HG03432 (cell line): ENCODE measurements around the gene MARCHF6.
A peak's percentile ranks its signal among the peaks of the same experiment; 100 is the strongest.
"Not testable (repeated sequence)": the region's sequence is repeated elsewhere in the genome, so short reads cannot be mapped to it uniquely, and the experiment has no call there.

ENCODE experiments used
- ATAC-seq: cut with Tn5 transposase; IDR thresholded peaks from one replicate; pipeline ENCODE4 v1.9.1; 2021; ENCODE audit warnings: mild to moderate bottlenecking, moderate library complexity; ENCODE audit not compliant: unreplicated experiment

Gene MARCHF6

GRCh38 chr5:10374046-10375022, 20.8 kb downstream of the MARCHF6 start:
- ATAC-seq = peak; percentile 62

DNA sequence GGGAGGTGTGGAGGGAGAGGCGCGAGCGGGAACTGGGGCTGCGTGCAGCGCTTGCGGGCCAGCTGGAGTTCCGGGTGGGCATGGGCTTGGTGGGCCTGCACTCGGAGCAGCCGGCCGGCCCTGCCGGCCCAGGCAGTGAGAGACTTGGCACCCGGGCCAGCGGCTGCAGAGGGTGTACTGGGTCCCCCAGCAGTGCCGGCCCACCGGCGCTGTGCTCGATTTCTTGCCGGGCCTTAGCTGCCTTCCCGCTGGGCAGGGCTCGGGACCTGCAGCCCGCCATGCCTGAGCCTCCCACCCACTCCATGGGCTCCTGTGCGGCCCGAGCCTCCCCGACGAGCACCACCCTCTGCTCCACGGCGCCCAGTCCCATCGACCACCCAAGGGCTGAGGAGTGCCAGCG, 21.7 kb downstream of the MARCHF6 start:
- not testable (repeated sequence) for ATAC-seq

GRCh38 chr5:10376544-10376943, 23.0 kb downstream of the MARCHF6 start:
- ATAC-seq = no peak

DNA sequence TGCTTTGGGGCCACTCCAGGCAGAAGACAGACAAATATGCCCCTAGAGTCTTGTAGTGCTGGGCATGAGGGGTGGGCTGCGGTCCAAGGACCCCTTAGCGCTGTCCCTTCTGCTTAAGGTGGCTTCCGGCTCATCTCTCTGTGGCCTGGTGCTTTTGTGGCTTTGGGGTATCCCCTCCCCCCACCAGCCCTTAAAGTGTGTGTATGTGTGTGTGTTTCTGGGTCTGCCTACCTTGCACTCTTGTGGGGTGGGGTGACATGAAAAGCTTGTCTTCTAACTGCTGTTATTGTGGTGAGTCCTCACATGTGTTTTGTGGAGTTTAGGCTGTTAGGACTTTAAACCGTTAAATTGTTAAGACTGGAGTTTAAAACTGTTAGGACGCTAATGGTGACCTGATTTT, 23.6 kb downstream of the MARCHF6 start:
- no peak for ATAC-seq

DNA sequence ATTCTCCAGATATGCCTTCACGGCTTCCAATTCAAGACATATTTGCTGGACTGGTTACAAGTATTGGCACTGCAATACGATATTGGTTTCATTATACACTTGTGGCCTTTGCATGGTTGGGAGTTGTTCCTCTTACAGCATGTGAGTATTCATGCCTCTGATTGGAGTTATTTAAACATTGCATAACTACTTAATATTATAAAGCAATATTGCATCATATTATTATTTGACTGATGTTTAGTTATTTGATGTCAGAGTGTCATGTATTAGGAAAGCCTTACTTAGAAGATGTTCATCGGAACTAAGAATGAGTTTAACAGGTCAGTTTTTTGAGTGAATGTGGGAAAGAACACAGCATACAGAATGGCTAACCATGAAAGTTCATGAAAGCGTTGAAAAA, 28.3 kb downstream of the MARCHF6 start:
- no peak for ATAC-seq

GRCh38 chr5:10384483-10384882, 31.0 kb downstream of the MARCHF6 start:
- no peak for ATAC-seq

DNA sequence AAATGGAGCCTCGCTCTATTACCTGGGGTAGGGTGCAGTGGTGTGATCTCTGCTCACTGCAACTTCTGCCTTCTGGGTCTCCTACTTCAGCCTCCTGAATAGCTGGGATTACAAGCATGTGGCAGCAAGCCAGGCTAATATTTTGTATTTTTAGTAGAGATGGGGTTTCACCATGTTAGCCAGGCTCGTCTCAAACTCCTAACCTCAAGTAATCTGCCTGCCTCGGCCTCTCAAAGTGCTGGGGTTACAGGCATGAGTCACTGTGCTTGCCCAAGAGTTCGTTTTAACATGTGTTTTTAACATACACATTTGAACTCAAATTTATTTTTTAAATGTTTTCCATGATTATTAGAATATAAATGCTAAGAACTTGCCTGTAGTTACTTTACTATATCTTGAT, 34.2 kb downstream of the MARCHF6 start:
- ATAC-seq = no peak

GRCh38 chr5:10391130-10391529, 37.6 kb downstream of the MARCHF6 start:
- ATAC-seq = no peak

DNA sequence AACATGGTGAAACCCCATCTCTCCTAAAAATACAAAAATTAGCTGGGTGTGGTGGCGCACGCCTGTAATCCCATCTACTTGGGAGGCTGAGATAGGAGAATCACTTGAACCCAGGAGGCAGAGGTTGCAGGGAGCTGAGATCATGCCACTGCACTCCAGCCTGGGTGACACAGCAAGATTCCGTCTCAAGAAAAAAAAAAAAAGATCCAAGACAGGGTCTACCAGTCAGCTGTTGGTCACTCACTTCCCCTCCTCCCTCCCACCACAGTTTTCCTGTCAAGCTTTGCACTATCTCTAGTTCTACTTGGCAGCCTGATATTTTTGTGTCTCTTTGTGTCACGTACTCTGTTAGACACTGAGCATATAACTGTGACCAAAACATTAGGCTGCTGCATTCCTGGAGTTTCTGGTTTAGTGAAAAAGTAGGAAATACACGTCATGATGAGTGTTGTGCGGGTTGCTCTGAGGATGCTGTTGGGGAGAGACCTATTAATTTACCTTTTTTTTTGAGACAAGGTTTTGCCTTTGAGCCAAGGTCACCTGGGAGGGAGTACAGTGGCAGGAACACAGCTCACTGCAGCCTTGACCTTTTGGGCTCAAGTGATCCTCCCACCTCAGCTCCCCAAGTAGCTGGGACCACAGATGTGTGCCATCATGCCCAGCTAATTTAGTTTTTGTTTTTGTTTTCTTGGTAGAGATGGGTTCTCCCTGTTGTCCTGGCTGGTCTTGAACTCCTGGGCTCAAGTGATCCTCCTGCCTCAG, 39.3 kb downstream of the MARCHF6 start:
- ATAC-seq = not testable (repeated sequence)

DNA sequence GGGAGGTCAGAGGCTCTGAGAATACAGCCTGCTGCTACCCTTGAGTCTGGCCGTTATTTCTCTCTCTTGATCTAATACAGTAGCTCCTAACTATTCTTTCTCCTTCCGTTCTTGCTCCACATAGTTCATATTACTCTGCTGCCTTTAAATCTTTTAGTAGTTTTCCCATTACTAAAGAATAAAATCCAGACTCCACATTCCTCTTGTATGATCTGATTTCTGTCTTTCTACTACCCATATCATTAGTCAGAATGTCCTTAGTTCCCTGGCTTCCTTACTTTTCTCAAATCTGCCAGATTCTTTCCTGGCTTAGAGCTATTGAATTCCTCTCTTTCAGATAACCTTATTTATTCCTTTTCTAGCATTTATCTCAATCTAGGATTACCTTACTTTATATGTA, 40.0 kb downstream of the MARCHF6 start:
- ATAC-seq = no peak

DNA sequence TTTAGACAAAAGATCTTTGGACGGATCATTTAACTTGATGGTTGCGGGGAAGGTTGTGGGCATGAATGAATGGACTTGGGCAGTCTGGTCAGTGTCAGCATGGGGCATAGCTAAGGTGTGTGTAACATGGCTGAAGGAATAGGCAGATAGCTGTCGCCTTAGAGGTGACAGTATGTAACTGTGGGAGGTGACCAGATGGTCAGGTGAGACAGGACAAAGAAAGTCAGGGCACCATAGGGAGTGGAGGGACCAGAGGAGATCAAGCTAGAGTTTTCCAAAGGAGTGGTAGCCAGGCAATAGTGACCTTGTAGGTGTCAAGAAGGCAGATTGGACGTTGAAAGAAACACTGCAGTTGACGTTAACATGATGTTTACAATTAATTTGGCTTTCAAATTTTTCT, 43.1 kb downstream of the MARCHF6 start:
- no peak for ATAC-seq

GRCh38 chr5:10399839-10400238, 46.3 kb downstream of the MARCHF6 start:
- ATAC-seq = no peak

DNA sequence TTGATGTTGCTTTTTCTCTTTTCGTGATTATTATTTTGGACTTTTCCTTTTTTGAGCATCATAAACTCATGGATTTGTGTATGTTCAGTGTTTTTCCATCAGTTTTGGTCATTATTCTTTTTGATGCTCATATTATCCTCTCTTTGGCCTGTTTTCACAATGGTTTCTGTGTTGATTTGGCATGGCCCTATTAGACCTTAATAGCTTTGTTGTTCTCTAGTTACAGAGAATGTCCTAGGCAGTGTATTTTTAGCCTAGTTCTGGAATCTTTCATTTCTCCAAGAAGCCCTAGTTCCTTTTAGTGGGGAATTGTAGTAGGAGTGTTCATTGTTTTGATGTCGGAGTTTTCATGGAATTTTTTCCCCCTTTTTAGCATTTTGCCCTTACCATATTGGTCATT, 46.9 kb downstream of the MARCHF6 start:
- ATAC-seq = no peak

DNA sequence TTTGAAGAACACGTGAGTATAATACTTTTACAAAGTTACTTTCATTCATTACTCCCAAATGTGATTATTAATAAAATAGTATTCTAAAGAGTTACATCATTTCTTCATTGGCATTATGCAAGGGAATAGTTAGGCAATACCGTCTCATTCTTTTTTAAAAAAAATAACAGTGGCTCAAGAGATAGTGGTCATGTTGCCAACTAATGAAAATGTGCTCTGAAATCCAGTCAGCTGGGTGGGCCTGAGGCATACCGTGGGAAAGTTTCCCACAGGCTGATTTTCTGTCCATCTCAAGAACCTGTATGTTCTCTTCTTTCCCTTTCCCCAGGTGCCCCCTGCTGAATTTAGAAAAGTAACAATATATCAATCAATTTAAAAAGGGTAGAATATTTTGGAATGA, 47.3 kb downstream of the MARCHF6 start:
- ATAC-seq = no peak

DNA sequence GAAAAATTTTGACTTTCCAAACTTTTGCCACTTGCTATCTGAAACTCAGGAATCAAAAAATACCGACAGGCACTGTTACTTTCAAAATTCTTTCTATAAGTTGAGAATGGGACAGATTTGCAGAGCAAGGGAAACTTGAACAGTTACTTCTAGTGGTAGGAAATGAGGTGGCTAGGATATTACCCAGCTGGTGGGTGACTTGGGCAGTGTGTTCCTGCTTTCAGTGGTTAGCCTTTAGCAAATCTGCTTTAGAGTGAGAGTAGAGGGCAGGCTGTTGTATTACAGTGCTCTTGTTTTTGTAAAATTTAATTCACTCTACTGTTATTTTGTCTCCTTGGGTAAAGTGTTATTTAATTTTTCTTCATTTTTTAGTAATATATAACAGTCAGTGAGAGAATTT, 48.0 kb downstream of the MARCHF6 start:
- ATAC-seq = peak; percentile 85
